Stimulated activated CD4-positive, alpha-beta T cell treated with anti-CD3 and anti-CD28 coated beads, Interleukin-1b, Interleukin-23, amount 100 ng/mL, for 1 hour (primary cell): Measurements from ENCODE around the gene CD22.
"Not testable (repeated sequence)": the region's sequence is repeated elsewhere in the genome, so short reads cannot be mapped to it uniquely, and the experiment has no call there.

Experiments
- DNase-seq, 2 donors: peaks; one replicate each; pipeline ENCODE4 v3.0.0-alpha.2; 2020; ENCODE audit warnings: low read depth in 2 of 2

The CD22 gene

GRCh38 chr19:35328851-35329285 is at the start of gene CD22:
Gene CD22, plus strand, starts transcription at chr19:35329187. Its CDS starts 2,854 bp downstream, at chr19:35332041.
- DNase-seq: no peak

GRCh38 chr19:35279374-35279773 is 49.6 kb upstream of the CD22 start:
- no peak for DNase-seq

GRCh38 chr19:35279985-35280821 is 48.8 kb upstream of the CD22 start:
- no peak for DNase-seq

GRCh38 chr19:35281303-35281702 is 47.7 kb upstream of the CD22 start:
- no peak for DNase-seq

GRCh38 chr19:35284153-35285094 is 44.6 kb upstream of the CD22 start:
- no peak for DNase-seq

- no peak for DNase-seq
These were observed 43.9 kb upstream of the CD22 start for GRCh38 chr19:35285095-35285449.

- DNase-seq: not testable (repeated sequence)
These were observed 43.5 kb upstream of the CD22 start for GRCh38 chr19:35285465-35285864.

GRCh38 chr19:35286101-35286500 is 42.9 kb upstream of the CD22 start:
- DNase-seq: not testable (repeated sequence)

GRCh38 chr19:35287713-35288112 is 41.3 kb upstream of the CD22 start:
- no peak for DNase-seq

GRCh38 chr19:35288331-35288730 is 40.7 kb upstream of the CD22 start:
- no peak for DNase-seq

- no peak for DNase-seq
These were observed 40.1 kb upstream of the CD22 start for GRCh38 chr19:35288906-35289305.

- DNase-seq: no peak
These were observed 38.4 kb upstream of the CD22 start for GRCh38 chr19:35290381-35291127.

- no peak for DNase-seq
These were observed 37.7 kb upstream of the CD22 start for GRCh38 chr19:35291259-35291658.

- no peak for DNase-seq
These were observed 37.1 kb upstream of the CD22 start, which contains the start of gene MAG for GRCh38 chr19:35291916-35292315. Gene MAG, plus strand, starts transcription at chr19:35292161. Its CDS starts 3,248 bp downstream, at chr19:35295409.

GRCh38 chr19:35292421-35293362 is 36.3 kb upstream of the CD22 start:
- DNase-seq: no peak

GRCh38 chr19:35293363-35293739 is 35.6 kb upstream of the CD22 start:
- DNase-seq: no peak

- DNase-seq: no peak
These were observed 35.2 kb upstream of the CD22 start for GRCh38 chr19:35293808-35294207.

GRCh38 chr19:35294328-35294727 is 34.7 kb upstream of the CD22 start:
- no peak for DNase-seq

GRCh38 chr19:35294859-35295791 is 33.9 kb upstream of the CD22 start:
- no peak for DNase-seq
